GM23338 (cell line): ENCODE measurements around the gene RARG.

Experiments used
- CTCF ChIP-seq, 2 experiments: fragments of 200-600 bp in 1 of 2; sonication (generic) in 1 of 2; conservative IDR thresholded peaks; 2 replicates each; pipeline versions ENCODE4 v1.5.1 to v1.6.1; 2016 to 2017; ENCODE audit warnings: antibody characterized with exemption in 2 of 2, low read depth in 2 of 2, mild to moderate bottlenecking in 2 of 2, moderate library complexity in 1 of 2
- JUNB ChIP-seq: IDR thresholded peaks from one replicate; pipeline ENCODE4 v1.6.1; 2016; ENCODE audit warnings: antibody characterized with exemption; ENCODE audit not compliant: unreplicated experiment

- no peak for TF ChIP-seq CTCF (conservative IDR thresholded peaks at IDR 0.05; ENCODE audit: low read depth in 2 of 2)
- TF ChIP-seq JUNB, result no peak
Observed at GRCh38 chr12:53192531-53193021, 39.4 kb downstream of the RARG start.
